Osteoblast (primary cell): Measurements from ENCODE around the gene SPOPL. TPM values are rescaled to one million over a fixed set of nuclear protein-coding genes. Genes with fewer than 3 reads are reported as not detected.

ENCODE experiments used
- DNase-seq: peaks from one replicate; pipeline ENCODE4 v3.0.0; 2011; ENCODE audit warnings: low spot score, mixed read lengths; ENCODE audit not compliant: insufficient read length; ENCODE audit errors: missing footprints
- H2AFZ ChIP-seq: 2 replicates; pipeline ENCODE4 v1.6.0; 2011; ENCODE audit warnings: mild to moderate bottlenecking, low read length
- H3K27ac ChIP-seq: 2 replicates; pipeline ENCODE4 v1.5.1; 2011; ENCODE audit warnings: mild to moderate bottlenecking, low read depth, low read length, moderate library complexity
- H3K27me3 ChIP-seq: 2 replicates; pipeline ENCODE4 v1.6.0; 2012; ENCODE audit warnings: mild to moderate bottlenecking, control low read depth, inconsistent platforms, low read length, moderate library complexity; ENCODE audit not compliant: insufficient read depth
- H3K36me3 ChIP-seq: 2 replicates; pipeline ENCODE4 v1.5.1; 2011; ENCODE audit warnings: mild to moderate bottlenecking, low read length, control low read depth, moderate library complexity; ENCODE audit not compliant: insufficient read depth
- H3K4me1 ChIP-seq: 2 replicates; pipeline ENCODE4 v1.5.1; 2011; ENCODE audit warnings: mild to moderate bottlenecking, low read length, control low read depth, moderate library complexity; ENCODE audit not compliant: insufficient read depth
- H3K4me2 ChIP-seq: 2 replicates; pipeline ENCODE4 v1.6.0; 2011; ENCODE audit warnings: mild to moderate bottlenecking, low read length; ENCODE audit not compliant: insufficient read depth
- H3K4me3 ChIP-seq: fragments of 200-600 bp; sonication (generic); 3 replicates; pipeline ENCODE4 v1.5.1; 2012; ENCODE audit warnings: mild to moderate bottlenecking, low read length, inconsistent platforms; ENCODE audit not compliant: insufficient read depth
- H3K79me2 ChIP-seq: 2 replicates; pipeline ENCODE4 v1.6.0; 2012; ENCODE audit warnings: mild to moderate bottlenecking, low read length, control low read depth, inconsistent platforms; ENCODE audit not compliant: insufficient read depth
- H3K9me3 ChIP-seq: 2 replicates; pipeline ENCODE4 v1.5.1; 2011; ENCODE audit warnings: low read depth, low read length, control low read depth
- H4K20me1 ChIP-seq: 2 replicates; pipeline ENCODE4 v1.6.0; 2012; ENCODE audit warnings: mild to moderate bottlenecking, low read length, control low read depth; ENCODE audit not compliant: insufficient read depth
- CTCF ChIP-seq: IDR thresholded peaks from 2 replicates; pipeline ENCODE4 v1.5.1; 2011; ENCODE audit warnings: mild to moderate bottlenecking, low read depth, low read length, moderate library complexity; ENCODE audit errors: extremely low read depth
- total RNA-seq: library from RNA; depleted of rRNA; stranded (reverse); fragments of >200 nt; gene quantifications from 2 replicates; pipeline ENCODE4 v1.2.3, GENCODE V29; 2012

Gene SPOPL
- total RNA-seq, 1 donor = 23.5 TPM

- Histone ChIP-seq H3K9me3 (no peaks in the 10 kb centered on the region), H3K79me2 (no peaks in the 10 kb centered on the region), H2AFZ (no peak overlapping the region), H4K20me1 (no peaks in the 10 kb centered on the region), H3K27ac (no peak overlapping the region), H3K4me1 (no peaks in the 10 kb centered on the region), H3K27me3 (peaks cover 3% of the 10 kb centered on the region), H3K36me3 (no peaks in the 10 kb centered on the region), H3K4me2 (no peak overlapping the region), H3K4me3 (no peak overlapping the region)
- no peak for DNase-seq
- no peak for TF ChIP-seq CTCF
These were observed 121.0 kb downstream of the SPOPL start for GRCh38 chr2:138622613-138623012.
